Bone marrow (tissue), 2 donors: ENCODE measurements around the gene PBX4.
"Not testable (repeated sequence)": the region's sequence is repeated elsewhere in the genome, so short reads cannot be mapped to it uniquely, and the experiment has no call there.

Experiments used
- DNase-seq, 2 donors: peaks; one replicate each; lab custom pipeline; 2025; lab: John Stamatoyannopoulos, UW

The PBX4 gene

DNA sequence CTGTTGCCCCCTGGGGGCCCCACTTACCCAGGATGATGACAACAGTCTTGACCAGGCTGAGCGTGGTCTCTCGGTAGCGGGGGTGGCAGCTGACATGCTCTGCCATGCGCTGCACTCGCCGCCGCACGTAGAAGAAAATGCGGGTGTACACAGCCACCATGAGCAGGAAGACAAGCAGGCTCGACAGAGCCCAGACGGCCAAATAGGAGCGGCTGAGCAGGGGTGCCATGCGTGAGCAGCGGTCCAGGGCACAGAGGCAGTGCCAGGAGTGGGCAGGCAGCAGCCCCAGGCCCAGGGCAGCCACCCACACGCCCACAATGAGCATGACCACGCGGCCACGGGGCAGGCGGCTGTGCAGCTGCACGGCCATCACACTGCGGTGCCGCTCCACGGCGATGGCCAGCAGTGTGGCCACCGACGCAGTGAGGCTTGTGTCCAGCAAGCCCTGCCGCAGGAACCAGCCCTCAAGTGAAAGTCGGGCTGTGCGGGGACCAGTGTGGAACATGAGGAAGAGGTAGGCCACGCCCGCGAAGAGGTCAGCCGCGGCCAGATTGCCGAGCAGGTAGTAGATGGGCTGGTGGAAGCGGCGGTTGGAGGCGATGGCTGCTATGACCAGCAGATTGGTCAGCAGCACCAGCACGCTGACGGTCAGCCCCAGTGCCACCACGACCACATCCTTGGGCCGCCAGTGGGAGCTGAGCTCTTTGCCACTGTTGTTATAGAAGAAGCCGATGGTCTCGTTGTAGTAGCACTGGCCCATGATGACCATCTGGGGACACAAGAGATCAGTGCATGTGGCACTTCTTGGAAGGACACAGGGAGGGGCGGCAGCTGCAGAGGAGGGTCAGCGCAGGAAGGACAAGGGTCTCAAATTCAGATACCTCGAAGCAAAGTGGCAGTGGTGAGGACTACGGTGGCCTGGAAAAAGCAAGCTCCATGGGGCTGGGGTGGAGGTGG is 8.3 kb upstream of the PBX4 start:
- DNase-seq = no peak

DNA sequence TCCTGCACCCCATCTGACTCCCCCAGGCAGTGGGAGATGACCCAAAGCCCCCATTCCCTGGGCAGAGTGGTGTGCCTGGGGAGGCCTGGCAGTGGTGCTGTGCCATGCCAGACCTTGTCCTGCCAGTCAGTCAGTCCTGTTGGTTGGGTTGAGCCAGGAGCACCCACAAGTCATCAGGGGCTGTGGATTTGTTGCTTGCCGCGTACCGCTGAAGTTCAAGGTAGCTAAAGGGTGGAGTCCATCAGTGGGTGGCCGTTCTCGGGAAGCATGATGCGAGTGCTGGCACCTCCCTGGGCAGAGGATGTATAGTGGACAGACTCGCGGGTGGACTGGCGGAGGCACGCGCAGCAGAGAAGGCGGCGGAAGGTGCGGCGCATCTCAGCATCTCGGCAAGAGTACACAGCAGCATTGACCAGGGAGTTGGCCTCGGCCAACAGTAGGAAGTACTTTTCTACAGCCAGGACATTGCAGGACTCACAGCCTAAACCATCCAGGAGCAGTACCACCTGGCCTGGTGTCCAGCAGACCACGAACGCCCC is 5.6 kb upstream of the PBX4 start:
- no peak for DNase-seq

DNA sequence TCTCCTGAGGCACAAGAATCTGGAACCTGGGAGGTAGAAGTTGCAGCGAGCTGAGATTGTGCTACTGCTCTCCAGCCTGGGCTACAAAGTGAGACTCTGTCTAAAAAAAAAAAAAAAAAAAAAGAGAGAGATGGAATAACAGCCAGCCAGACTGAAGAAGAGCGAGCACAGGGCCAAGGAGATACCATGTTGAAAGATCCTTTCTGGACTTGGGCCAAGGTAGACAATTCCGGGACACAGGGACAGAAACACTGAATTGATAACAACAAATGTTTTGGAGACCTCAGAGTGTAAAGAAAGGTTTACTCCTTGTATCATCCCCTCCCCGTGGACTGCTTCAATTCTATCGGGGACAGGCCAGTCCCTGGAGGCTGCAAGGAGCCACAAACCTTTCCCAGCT is 4.9 kb upstream of the PBX4 start:
- DNase-seq = no peak

DNA sequence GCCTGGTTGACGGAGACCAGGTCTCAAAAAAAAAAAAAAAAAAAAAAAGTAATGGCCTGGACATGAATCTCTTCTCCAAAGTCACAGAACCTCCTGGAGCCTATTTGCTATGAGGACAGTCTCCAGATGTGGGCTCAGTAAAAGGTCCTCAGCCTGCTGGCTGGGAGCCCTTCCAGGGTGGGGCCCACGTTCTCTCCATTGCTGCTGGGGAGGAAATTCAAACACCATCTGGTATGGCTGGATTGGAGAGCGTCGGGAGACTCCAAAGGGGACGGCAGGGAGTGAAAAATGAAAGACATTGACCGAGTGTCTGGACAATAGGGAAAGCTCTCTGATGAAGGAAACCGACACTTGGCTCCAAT is 1.3 kb upstream of the PBX4 start:
- no peak for DNase-seq

- DNase-seq = no peak
Measured at GRCh38 chr19:19619181-19619848, 828 bp upstream of the PBX4 start.

GRCh38 chr19:19615086-19615485 is 3.4 kb downstream of the PBX4 start:
- no peak for DNase-seq

- no peak for DNase-seq
Measured at GRCh38 chr19:19613506-19613905, 5.0 kb downstream of the PBX4 start.

- DNase-seq = no peak
Measured at GRCh38 chr19:19610376-19611202, 7.9 kb downstream of the PBX4 start.

DNA sequence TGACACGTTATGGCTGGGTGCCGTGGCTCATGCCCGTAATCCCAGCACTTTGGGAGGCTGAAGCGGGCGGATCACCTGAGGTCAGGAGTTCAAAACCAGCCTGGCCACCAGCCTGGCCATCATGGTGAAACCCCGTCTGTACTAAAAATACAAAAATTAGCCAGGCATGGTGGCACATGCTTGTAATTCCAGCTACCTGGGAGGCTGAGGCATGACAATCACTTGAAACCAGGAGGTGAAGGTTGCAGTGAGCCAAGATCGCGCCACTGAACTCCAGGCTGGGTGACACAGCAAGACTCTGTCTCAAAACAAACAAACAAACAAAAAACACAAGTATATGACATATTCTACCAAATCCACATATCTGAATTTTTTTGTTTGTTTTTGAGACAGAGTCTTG is 11.8 kb downstream of the PBX4 start:
- not testable (repeated sequence) for DNase-seq

GRCh38 chr19:19606021-19606420 is 12.5 kb downstream of the PBX4 start:
- DNase-seq = no peak

- no peak for DNase-seq
Measured at GRCh38 chr19:19602713-19603324, 15.7 kb downstream of the PBX4 start.

DNA sequence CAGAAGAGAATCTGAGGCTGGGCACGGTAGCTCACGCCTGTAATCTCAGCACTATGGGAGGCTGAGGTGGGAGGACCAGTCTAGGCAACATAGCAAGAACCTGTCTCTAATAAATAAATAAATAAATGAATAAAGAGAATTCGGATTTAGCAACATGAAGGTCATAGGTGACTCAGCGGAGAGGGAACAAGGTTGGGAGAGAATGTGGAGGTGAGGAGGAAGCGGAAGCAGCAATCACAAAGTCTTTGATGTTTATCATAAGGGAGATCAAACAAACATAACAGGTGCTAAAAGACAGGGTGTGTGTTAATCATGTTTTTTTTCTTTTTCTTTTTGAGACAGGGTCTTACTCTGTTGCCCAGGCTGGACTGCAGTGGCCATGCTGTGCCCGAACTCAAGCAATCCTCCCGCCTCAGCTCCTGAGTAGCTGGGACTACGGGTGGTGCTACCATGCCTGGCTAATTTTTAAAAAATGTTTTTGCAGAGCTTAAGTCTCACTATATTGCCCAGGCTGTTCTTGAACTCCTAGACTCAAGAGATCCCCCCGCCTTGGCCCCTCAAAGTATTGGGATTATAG is 16.3 kb downstream of the PBX4 start:
- DNase-seq = no peak

GRCh38 chr19:19600793-19601330 is 17.6 kb downstream of the PBX4 start:
- no peak for DNase-seq

DNA sequence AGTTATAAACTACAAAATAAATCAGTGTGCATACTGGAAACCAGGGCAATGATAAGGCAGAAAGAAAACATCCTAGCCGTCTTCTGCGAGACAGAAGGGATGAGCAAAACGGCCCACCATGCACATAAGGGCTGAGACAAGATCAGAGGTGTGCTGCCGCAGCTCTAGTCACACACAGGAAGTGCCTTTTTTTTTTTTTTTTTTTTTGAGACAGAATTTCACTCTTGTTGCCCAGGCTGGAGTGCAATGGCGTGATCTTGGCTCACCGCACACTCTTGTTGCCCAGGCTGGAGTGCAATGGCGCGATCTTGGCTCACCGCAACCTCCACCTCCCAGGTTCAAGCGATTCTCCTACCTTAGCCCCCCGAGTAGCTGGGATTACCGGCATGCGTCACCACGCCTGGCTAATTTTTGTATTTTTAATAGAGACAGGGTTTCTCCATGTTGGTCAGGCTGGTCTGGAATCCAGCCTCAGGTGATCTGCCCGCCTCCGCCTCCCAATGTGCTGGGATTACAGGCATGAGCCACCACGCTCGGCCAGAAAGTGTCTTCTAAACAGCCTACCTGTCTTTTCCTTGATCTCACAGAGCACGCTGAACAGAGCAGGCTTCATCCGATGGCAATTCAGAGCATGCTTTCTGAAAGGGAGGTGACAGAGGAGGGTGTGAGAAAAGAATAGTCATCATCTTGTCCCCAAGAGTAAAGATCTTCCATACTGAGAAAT is 19.6 kb downstream of the PBX4 start:
- not testable (repeated sequence) for DNase-seq

- DNase-seq = no peak
Measured at GRCh38 chr19:19597809-19598306, 20.6 kb downstream of the PBX4 start.

DNA sequence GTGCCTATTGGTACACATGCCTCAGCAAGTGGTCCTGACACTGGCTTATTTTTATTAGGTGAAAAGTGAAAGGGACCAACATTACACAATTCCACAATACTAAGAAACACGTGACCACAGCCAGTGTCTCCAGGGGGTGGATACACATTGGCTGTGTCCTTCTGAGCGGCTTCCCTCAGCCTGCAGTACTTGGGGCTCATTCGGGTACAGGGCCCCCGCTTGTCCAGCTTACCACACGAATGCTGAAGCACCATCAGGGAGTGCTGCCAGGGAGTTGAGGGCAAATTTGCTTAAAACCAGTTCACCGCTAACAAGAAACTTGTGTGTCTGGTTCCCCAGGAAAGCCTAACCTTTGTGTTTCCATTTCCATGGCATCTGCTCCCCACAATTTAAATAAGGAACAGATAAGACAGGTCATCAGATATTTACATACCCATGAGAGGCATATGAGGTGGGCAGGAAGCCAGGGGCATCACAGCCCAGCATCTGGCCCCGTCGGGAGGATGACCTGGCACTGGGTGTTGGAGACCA is 23.3 kb downstream of the PBX4 start:
- no peak for DNase-seq

GRCh38 chr19:19594381-19594780 is 24.1 kb downstream of the PBX4 start:
- no peak for DNase-seq

GRCh38 chr19:19592690-19593089 is 25.8 kb downstream of the PBX4 start:
- no peak for DNase-seq

- peak in 1 of 2 donors; percentile 41 for DNase-seq
Measured at GRCh38 chr19:19591133-19591825, 27.2 kb downstream of the PBX4 start.
